ENCODE measurements around the gene NEXN. TPM values are rescaled to one million over a fixed set of nuclear protein-coding genes. Genes with fewer than 3 reads are reported as not detected.

The NEXN gene
- total and polyA plus RNA-seq, 2 of the 8 experiments (the other 6 are each of a cell fraction or from before 2014, with no cell fraction given): 0.20 to 2.9 TPM

DNA sequence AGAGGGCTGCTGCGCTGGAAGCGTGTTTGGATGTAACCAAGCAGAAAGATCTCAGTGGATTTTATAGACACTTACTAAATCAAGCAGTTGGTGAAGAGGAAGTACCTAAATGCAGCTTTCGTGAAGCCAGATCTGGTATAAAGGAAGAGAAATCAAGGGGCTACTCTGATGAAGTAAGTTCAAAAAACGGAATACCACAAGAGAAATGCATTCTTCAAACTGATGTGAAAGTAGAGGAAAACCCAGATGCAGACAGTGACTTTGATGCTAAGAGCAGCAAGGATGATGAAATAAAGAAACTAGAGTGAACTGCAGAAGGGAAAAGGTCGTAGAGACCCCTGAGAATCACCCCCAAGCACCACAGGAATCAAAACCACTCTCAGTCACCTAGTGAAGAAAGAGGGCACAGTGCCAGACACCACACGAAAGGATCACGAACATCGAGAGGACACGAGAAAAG lies 40.8 kb upstream of the NEXN start:
- 84% methylated on average over 9 of the region's 9 CpGs; no CpG with 5 or more reads in 1 of the 2 experiments for WGBS, 2 experiments (ENCODE audit: extremely low coverage in 1 of 2, insufficient coverage in 1 of 2, insufficient read length in 1 of 2, insufficient replicate concordance in 2 of 2, low coverage in 1 of 2, low lambda C conversion rate in 2 of 2, missing lambda C conversion rate in 1 of 2)
- POLR2A ChIA-PET (ENCODE audit: partially characterized antibody): interaction anchor here (1.2 kb wide), 1 partner anchor 13 kb away, joined by 3 read pairs; no protein-coding TSS in a partner anchor
- Histone ChIP-seq H2BK15ac (ENCODE audit: low read length) (no peak overlapping the region), H4K91ac (replicated peaks; ENCODE audit: insufficient read length, low read length) (no peak overlapping the region), H2BK120ac (replicated peaks; ENCODE audit: low read depth, low read length) (no peak overlapping the region), H3K9me3 (ENCODE audit: insufficient read depth in 2 of 2, low read depth in 1 of 2, low read length in 1 of 2) (no peaks in the 10 kb centered on the region), H3K4me2 (ENCODE audit: insufficient read depth in 1 of 2, low read depth in 2 of 2, low read length in 2 of 2) (no peak overlapping the region), H3K27ac (ENCODE audit: low read depth, low read length) (no peak overlapping the region), H3K14ac (ENCODE audit: insufficient read length) (no peak overlapping the region), H4K8ac (ENCODE audit: extremely low read depth, insufficient read depth, low read length) (no peak overlapping the region), H3K9ac (replicated peaks in 1 of 4; ENCODE audit: extremely low read depth in 1 of 4, low read depth in 3 of 4, low read length in 3 of 4) (no peak overlapping the region), H3K27me3 (replicated peaks in 1 of 4; ENCODE audit: control insufficient read depth in 3 of 4, extremely low read depth in 1 of 4, insufficient read depth in 3 of 4, low read length in 3 of 4) (no peaks in the 10 kb centered on the region), H3K36me3 (ENCODE audit: control insufficient read depth in 2 of 4, insufficient read depth in 4 of 4, low read length in 3 of 4) (no peaks in the 10 kb centered on the region), H4K5ac (ENCODE audit: insufficient read length, low read depth, low read length) (no peak overlapping the region), H3K23ac (ENCODE audit: insufficient read length) (no peak overlapping the region), H3K23me2 (ENCODE audit: low read depth, low read length) (no peaks in the 10 kb centered on the region), H3K79me2 (ENCODE audit: control insufficient read depth in 1 of 2, insufficient read depth in 2 of 2, low read length in 2 of 2) (no peaks in the 10 kb centered on the region), H2AFZ (ENCODE audit: low read length) (no peak overlapping the region), H3K4ac (replicated peaks; ENCODE audit: insufficient read length, low read depth, low read length) (no peak overlapping the region), H3K4me3 (ENCODE audit: extremely low read depth in 1 of 4, insufficient read depth in 2 of 4, low read depth in 3 of 4, low read length in 4 of 4) (no peak overlapping the region), H3K4me1 (replicated peaks in 1 of 4; ENCODE audit: control insufficient read depth in 3 of 4, insufficient read depth in 4 of 4, low read length in 3 of 4) (no peaks in the 10 kb centered on the region), H2BK12ac (ENCODE audit: low read depth, low read length) (no peak overlapping the region), H2AK5ac (ENCODE audit: low read depth, low read length) (no peak overlapping the region), H4K20me1 (replicated peaks in 1 of 2; ENCODE audit: control insufficient read depth in 1 of 2, insufficient read depth in 2 of 2, low read length in 2 of 2) (no peaks in the 10 kb centered on the region), H3K79me1 (ENCODE audit: low read depth, low read length) (no peaks in the 10 kb centered on the region), H2BK5ac (ENCODE audit: low read depth, low read length) (no peak overlapping the region), H3K18ac (ENCODE audit: extremely low read depth, low read length) (no peak overlapping the region), H2BK20ac (ENCODE audit: low read length) (no peak overlapping the region), H3K56ac (replicated peaks; ENCODE audit: insufficient read length, low read depth, low read length) (no peak overlapping the region)
- CTCF ChIA-PET (ENCODE audit: partially characterized antibody): no interaction called here
- FAIRE-seq (no peak), DNase-seq (ENCODE audit: low read depth in 1 of 2, low spot score in 2 of 2) (no peak)
- TF ChIP-seq CHD1 (IDR thresholded peaks at IDR 0.05; ENCODE audit: low read depth, low read length): no peak
